PC-3 (cell line): ENCODE measurements around the gene C3orf18. TPM values are rescaled to one million over a fixed set of nuclear protein-coding genes. Genes with fewer than 3 reads are reported as not detected.

Experiments used
- ATAC-seq: fragments of 200-7000 bp; cut with Tn5 transposase; 2 replicates; pipeline ENCODE4 v1.9.1; 2020; ENCODE audit warnings: mild to moderate bottlenecking, moderate library complexity
- BruUV-seq: library from RNA; stranded (reverse); fragments of 400-500 nt; replicated peaks from 2 replicates; lab custom pipeline; 2021; lab: Mats Ljungman, UMichigan
- CTCF ChIA-PET: fragments of 300-600 bp; sonication (Branson Sonifier 250); formaldehyde crosslinking; loops from one replicate; lab custom pipeline; 2022; ENCODE audit warnings: antibody characterized with exemption; lab: Charles Lee
- POLR2A ChIA-PET: fragments of 300-600 bp; sonication (Branson Sonifier 250); formaldehyde crosslinking; loops from one replicate; lab custom pipeline; 2022; ENCODE audit warnings: antibody characterized with exemption; ENCODE audit not compliant: unreplicated experiment; lab: Charles Lee
- DNase-seq: peaks from one replicate; pipeline ENCODE4 v3.0.0-alpha.2; 2015
- H2AFZ ChIP-seq: fragments of 300-600 bp; sonication (generic); 2 replicates; pipeline ENCODE4 v1.6.0; 2016; ENCODE audit warnings: antibody characterized with exemption, low read length
- H3F3A ChIP-seq: fragments of 300-600 bp; sonication (generic); one replicate; pipeline ENCODE4 v1.6.0; 2017; ENCODE audit warnings: antibody characterized with exemption, low read length, control low read depth, mild to moderate bottlenecking; ENCODE audit not compliant: unreplicated experiment
- H3K27ac ChIP-seq: fragments of 300-600 bp; sonication (generic); 2 replicates; pipeline ENCODE4 v1.5.1; 2016; ENCODE audit warnings: mild to moderate bottlenecking, low read length
- H3K27me3 ChIP-seq: fragments of 300-600 bp; sonication (generic); 2 replicates; pipeline ENCODE4 v1.6.1; 2016; ENCODE audit warnings: low read length, mixed read lengths
- H3K36me3 ChIP-seq: fragments of 300-600 bp; sonication (generic); 2 replicates; pipeline ENCODE4 v1.6.1; 2016; ENCODE audit warnings: low read depth, mixed run types, low read length, mixed read lengths
- H3K4me1 ChIP-seq: fragments of 300-600 bp; sonication (generic); 2 replicates; pipeline ENCODE4 v1.5.1; 2016; ENCODE audit warnings: low read length; ENCODE audit not compliant: insufficient read depth
- H3K4me2 ChIP-seq: fragments of 300-600 bp; sonication (generic); 2 replicates; pipeline ENCODE4 v1.6.0; 2016; ENCODE audit warnings: low read length
- H3K4me3 ChIP-seq: fragments of 300-600 bp; sonication (generic); 2 replicates; pipeline ENCODE4 v1.5.1; 2016; ENCODE audit warnings: mild to moderate bottlenecking, low read length, mixed read lengths
- H3K79me2 ChIP-seq: fragments of 300-600 bp; sonication (generic); 2 replicates; pipeline ENCODE4 v1.6.1; 2017; ENCODE audit warnings: low read length, mixed read lengths
- H3K9ac ChIP-seq: fragments of 300-600 bp; sonication (generic); 2 replicates; pipeline ENCODE4 v1.6.0; 2016; ENCODE audit warnings: mild to moderate bottlenecking, low read length
- H3K9me2 ChIP-seq: fragments of 300-600 bp; sonication (generic); replicated peaks from 2 replicates; pipeline ENCODE4 v1.6.1; 2016; ENCODE audit warnings: mixed run types, low read length, mixed read lengths
- H3K9me3 ChIP-seq: fragments of 300-600 bp; sonication (generic); 2 replicates; pipeline ENCODE4 v1.6.1; 2016; ENCODE audit warnings: low read length, mixed read lengths
- H4K20me1 ChIP-seq: fragments of 300-600 bp; sonication (generic); 2 replicates; pipeline ENCODE4 v1.6.1; 2016; ENCODE audit warnings: low read length, mixed read lengths
- EZH2 ChIP-seq: fragments of 300-600 bp; sonication (generic); IDR thresholded peaks from one replicate; pipeline ENCODE4 v1.6.1; 2017; ENCODE audit warnings: antibody characterized with exemption, mild to moderate bottlenecking, low read length; ENCODE audit not compliant: unreplicated experiment
- EZH2phosphoT487 ChIP-seq: fragments of 300-600 bp; sonication (generic); IDR thresholded peaks from 2 replicates; pipeline ENCODE4 v1.6.1; 2018; ENCODE audit warnings: mild to moderate bottlenecking, antibody characterized with exemption, low read length, borderline replicate concordance
- intact Hi-C: fragments of 100-400 bp; cut with micrococcal nuclease; formaldehyde crosslinking; loops from 2 replicates; pipeline ENCODE4 v1.9.0; 2023
- total RNA-seq: library from RNA; depleted of rRNA; stranded (reverse); fragments of >200 nt; gene quantifications from 2 replicates; pipeline ENCODE4 v1.2.3, GENCODE V29; 2014
- TF ChIP-seq, protein P1 (sequence below): fragments of 300-600 bp; sonication (generic); conservative IDR thresholded peaks from 2 replicates; pipeline ENCODE4 v1.5.1; 2017; ENCODE audit warnings: antibody characterized with exemption, low read depth, mild to moderate bottlenecking, low read length

C3orf18 gene
- total RNA-seq, 1 experiment from 2014 or later, result 31.2 TPM

DNA sequence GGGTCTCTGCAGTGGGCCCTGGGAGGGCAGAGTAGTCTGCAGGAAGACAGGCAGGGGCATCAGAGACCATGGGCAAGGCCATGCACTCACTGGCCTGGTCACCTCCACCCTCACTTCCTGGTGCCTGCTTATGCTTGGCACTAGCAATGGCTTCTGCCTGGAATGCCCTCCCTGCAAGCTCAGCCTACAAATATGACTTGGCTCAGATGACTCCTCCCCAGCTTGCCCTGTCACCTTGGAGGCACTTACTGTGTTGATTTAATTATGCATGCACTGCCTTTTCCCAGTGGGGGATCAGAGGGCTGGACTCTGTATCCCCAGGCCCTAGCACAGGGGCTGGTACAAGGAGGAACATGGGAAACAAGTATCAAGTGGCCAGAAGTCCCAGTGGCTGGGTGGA, 7.8 kb downstream of the C3orf18 start:
- no peak overlapping the region for H3K9ac ChIP-seq
- no peaks in the 10 kb centered on the region for H3K36me3 ChIP-seq
- H3K4me1 ChIP-seq, result peaks cover 7% of the 10 kb centered on the region
- TF ChIP-seq, protein P1, sequence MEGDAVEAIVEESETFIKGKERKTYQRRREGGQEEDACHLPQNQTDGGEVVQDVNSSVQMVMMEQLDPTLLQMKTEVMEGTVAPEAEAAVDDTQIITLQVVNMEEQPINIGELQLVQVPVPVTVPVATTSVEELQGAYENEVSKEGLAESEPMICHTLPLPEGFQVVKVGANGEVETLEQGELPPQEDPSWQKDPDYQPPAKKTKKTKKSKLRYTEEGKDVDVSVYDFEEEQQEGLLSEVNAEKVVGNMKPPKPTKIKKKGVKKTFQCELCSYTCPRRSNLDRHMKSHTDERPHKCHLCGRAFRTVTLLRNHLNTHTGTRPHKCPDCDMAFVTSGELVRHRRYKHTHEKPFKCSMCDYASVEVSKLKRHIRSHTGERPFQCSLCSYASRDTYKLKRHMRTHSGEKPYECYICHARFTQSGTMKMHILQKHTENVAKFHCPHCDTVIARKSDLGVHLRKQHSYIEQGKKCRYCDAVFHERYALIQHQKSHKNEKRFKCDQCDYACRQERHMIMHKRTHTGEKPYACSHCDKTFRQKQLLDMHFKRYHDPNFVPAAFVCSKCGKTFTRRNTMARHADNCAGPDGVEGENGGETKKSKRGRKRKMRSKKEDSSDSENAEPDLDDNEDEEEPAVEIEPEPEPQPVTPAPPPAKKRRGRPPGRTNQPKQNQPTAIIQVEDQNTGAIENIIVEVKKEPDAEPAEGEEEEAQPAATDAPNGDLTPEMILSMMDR, result no peak
- TF ChIP-seq EZH2phosphoT487 (no peak), EZH2 (no peak)
- ATAC-seq, result no peak
- H2AFZ ChIP-seq, result no peak overlapping the region
- no peaks in the 10 kb centered on the region for H3K27me3 ChIP-seq
- CTCF ChIA-PET, result interaction anchor here (0.6 kb wide), 1 partner anchor 9 kb away, joined by 3 read pairs; no protein-coding TSS in a partner anchor
- no peaks in the 10 kb centered on the region for H3F3A ChIP-seq
- H3K79me2 ChIP-seq, result no peaks in the 10 kb centered on the region
- no peak overlapping the region for H3K4me2 ChIP-seq
- no TSS peak for BruUV-seq
- POLR2A ChIA-PET, result no interaction called here
- no peaks in the 10 kb centered on the region for H4K20me1 ChIP-seq
- H3K27ac ChIP-seq, result no peak overlapping the region
- H3K4me3 ChIP-seq, result no peak overlapping the region
- H3K9me2 ChIP-seq, result no peaks in the 10 kb centered on the region
- no peak for DNase-seq
- no peaks in the 10 kb centered on the region for H3K9me3 ChIP-seq
- intact Hi-C loops, result no loop called here

- CTCF ChIA-PET, result no interaction called here
- ATAC-seq (no peak), DNase-seq (no peak)
- H3K36me3 ChIP-seq, result no peaks in the 10 kb centered on the region
- no peaks in the 10 kb centered on the region for H3F3A ChIP-seq
- no peak overlapping the region for H3K27ac ChIP-seq
- no TSS peak for BruUV-seq
- H3K4me2 ChIP-seq, result no peak overlapping the region
- H3K9ac ChIP-seq, result no peak overlapping the region
- no peak overlapping the region for H3K4me3 ChIP-seq
- POLR2A ChIA-PET, result no interaction called here
- intact Hi-C loops, result no loop called here
- H3K79me2 ChIP-seq, result no peaks in the 10 kb centered on the region
- no peaks in the 10 kb centered on the region for H3K9me3 ChIP-seq
- no peak for TF ChIP-seq EZH2phosphoT487
- TF ChIP-seq, protein P1, result no peak
- TF ChIP-seq EZH2, result no peak
- no peaks in the 10 kb centered on the region for H3K9me2 ChIP-seq
- H3K27me3 ChIP-seq, result no peaks in the 10 kb centered on the region
- H4K20me1 ChIP-seq, result no peaks in the 10 kb centered on the region
- no peak overlapping the region for H2AFZ ChIP-seq
- H3K4me1 ChIP-seq, result peaks cover 4% of the 10 kb centered on the region
These were observed 9.6 kb downstream of the C3orf18 start for GRCh38 chr3:50557915-50558314.

DNA sequence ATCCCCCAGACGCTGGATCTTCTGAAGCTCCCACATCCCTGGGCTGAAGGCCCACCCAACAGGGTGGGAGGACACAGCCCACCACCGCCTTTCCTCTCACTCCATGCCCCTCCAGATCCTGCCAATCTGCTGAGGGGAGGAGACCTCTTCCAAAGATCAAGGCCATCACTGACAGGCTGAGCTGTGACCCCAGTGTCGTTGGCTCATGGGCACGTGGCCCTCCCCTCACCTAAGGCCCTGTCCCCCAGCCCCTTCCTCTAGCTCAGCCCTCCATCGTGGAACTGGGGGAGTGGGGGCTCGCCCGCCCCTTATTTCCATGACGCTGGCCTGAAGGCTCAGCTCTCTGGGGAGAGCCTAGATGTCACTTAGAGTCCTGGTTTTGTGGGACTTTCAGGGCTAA, 10.4 kb downstream of the C3orf18 start:
- Histone ChIP-seq H3F3A (no peaks in the 10 kb centered on the region), H3K4me3 (no peak overlapping the region), H3K79me2 (no peaks in the 10 kb centered on the region), H4K20me1 (no peaks in the 10 kb centered on the region), H3K4me1 (no peaks in the 10 kb centered on the region), H3K27me3 (no peaks in the 10 kb centered on the region), H3K9me3 (no peaks in the 10 kb centered on the region), H3K4me2 (no peak overlapping the region), H2AFZ (no peak overlapping the region), H3K27ac (no peak overlapping the region), H3K9me2 (no peaks in the 10 kb centered on the region), H3K36me3 (no peaks in the 10 kb centered on the region), H3K9ac (no peak overlapping the region)
- intact Hi-C loops, result no loop called here
- TF ChIP-seq EZH2phosphoT487, result no peak
- TF ChIP-seq, protein P1, result no peak
- TF ChIP-seq EZH2, result no peak
- BruUV-seq, result no TSS peak
- no peak for DNase-seq
- CTCF ChIA-PET, result interaction anchor here (0.5 kb wide), 1 partner anchor 210 kb away, joined by 3 read pairs; no protein-coding TSS in a partner anchor
- POLR2A ChIA-PET, result no interaction called here
- ATAC-seq, result no peak
